ENCODE measurements around the gene HPX. TPM values are rescaled to one million over a fixed set of nuclear protein-coding genes. Genes with fewer than 3 reads are reported as not detected.

HPX gene
- total RNA-seq, 1 experiment from 2014 or later, result 1.0 TPM

- ChIA-PET POLR2A (no interaction called here), CTCF (interaction anchor here (0.6 kb wide), 1 partner anchor 80 kb away, joined by 3 read pairs; no protein-coding TSS in a partner anchor)
- no TSS peak for BruUV-seq (replicated peaks)
- no peaks in the 10 kb centered on the region for H3K9me3 ChIP-seq (ENCODE audit: control insufficient read depth, insufficient read depth, low read depth, low read length)
- H3K4me1 ChIP-seq (ENCODE audit: control insufficient read depth, insufficient read depth, low read length), result no peaks in the 10 kb centered on the region
- TF ChIP-seq SIN3A (IDR thresholded peaks at IDR 0.05; ENCODE audit: borderline replicate concordance, insufficient read depth, low read depth, low read length) (no peak), CTCF (IDR thresholded peaks at IDR 0.05) (no peak), TCF7L2 (IDR thresholded peaks at IDR 0.05; ENCODE audit: low read depth, low read length) (no peak)
- DNase-seq (ENCODE audit: low read depth, low spot score) (no peak), ATAC-seq (no peak)
- no peak overlapping the region for H3K4me3 ChIP-seq (ENCODE audit: low read depth in 2 of 2, low read length in 2 of 2)
- H3K36me3 ChIP-seq (ENCODE audit: control insufficient read depth, insufficient read depth, low read length), result no peaks in the 10 kb centered on the region
- H3K27ac ChIP-seq (ENCODE audit: low read length), result no peak overlapping the region
- in situ Hi-C loops (cut with HindIII; ENCODE audit: low pct_unique_long_range_greater_than_20kb, low sequenced_read_pairs), result no loop called here
- H3K27me3 ChIP-seq (ENCODE audit: control insufficient read depth, insufficient read depth, low read length), result no peaks in the 10 kb centered on the region
- intact Hi-C loops (cut with micrococcal nuclease; ENCODE audit: unreplicated experiment), result no loop called here
Observed at GRCh38 chr11:6459099-6459450, 18.3 kb upstream of the HPX start.

- Histone ChIP-seq H3K36me3 (ENCODE audit: control insufficient read depth, insufficient read depth, low read length) (no peaks in the 10 kb centered on the region), H3K4me3 (ENCODE audit: low read depth in 2 of 2, low read length in 2 of 2) (no peak overlapping the region), H3K4me1 (ENCODE audit: control insufficient read depth, insufficient read depth, low read length) (no peaks in the 10 kb centered on the region), H3K27ac (ENCODE audit: low read length) (no peak overlapping the region), H3K27me3 (ENCODE audit: control insufficient read depth, insufficient read depth, low read length) (no peaks in the 10 kb centered on the region), H3K9me3 (ENCODE audit: control insufficient read depth, insufficient read depth, low read depth, low read length) (no peaks in the 10 kb centered on the region)
- in situ Hi-C loops (cut with HindIII; ENCODE audit: low pct_unique_long_range_greater_than_20kb, low sequenced_read_pairs) (no loop called here), intact Hi-C loops (cut with micrococcal nuclease; ENCODE audit: unreplicated experiment) (no loop called here)
- no peak for TF ChIP-seq REST (IDR thresholded peaks at IDR 0.05; ENCODE audit: insufficient read depth in 1 of 2, low read depth in 2 of 2, low read length in 1 of 2)
- TF ChIP-seq POLR2AphosphoS5 (IDR thresholded peaks at IDR 0.05; ENCODE audit: low read depth, low read length), result no peak
- TF ChIP-seq SIN3A (IDR thresholded peaks at IDR 0.05; ENCODE audit: borderline replicate concordance, insufficient read depth, low read depth, low read length), result no peak
- no peak for TF ChIP-seq CTCF (IDR thresholded peaks at IDR 0.05)
- no peak for TF ChIP-seq TCF7L2 (IDR thresholded peaks at IDR 0.05; ENCODE audit: low read depth, low read length)
- ATAC-seq (no peak), DNase-seq (ENCODE audit: low read depth, low spot score) (no peak)
- no TSS peak for BruUV-seq (replicated peaks)
- POLR2A ChIA-PET, result no interaction called here
- CTCF ChIA-PET, result interaction anchor here (0.6 kb wide), 1 partner anchor 79 kb away, joined by 3 read pairs; no protein-coding TSS in a partner anchor
Observed at GRCh38 chr11:6458352-6459098, 17.7 kb upstream of the HPX start.

Measured in Panc1 (cell line).